ENCODE measurements around the gene BRINP3. TPM values are rescaled to one million over a fixed set of nuclear protein-coding genes. Genes with fewer than 3 reads are reported as not detected.

Gene BRINP3
- total and polyA plus RNA-seq, 3 donors from 2014 or later: 2.0 to 10.6 (median 2.2) TPM

DNA sequence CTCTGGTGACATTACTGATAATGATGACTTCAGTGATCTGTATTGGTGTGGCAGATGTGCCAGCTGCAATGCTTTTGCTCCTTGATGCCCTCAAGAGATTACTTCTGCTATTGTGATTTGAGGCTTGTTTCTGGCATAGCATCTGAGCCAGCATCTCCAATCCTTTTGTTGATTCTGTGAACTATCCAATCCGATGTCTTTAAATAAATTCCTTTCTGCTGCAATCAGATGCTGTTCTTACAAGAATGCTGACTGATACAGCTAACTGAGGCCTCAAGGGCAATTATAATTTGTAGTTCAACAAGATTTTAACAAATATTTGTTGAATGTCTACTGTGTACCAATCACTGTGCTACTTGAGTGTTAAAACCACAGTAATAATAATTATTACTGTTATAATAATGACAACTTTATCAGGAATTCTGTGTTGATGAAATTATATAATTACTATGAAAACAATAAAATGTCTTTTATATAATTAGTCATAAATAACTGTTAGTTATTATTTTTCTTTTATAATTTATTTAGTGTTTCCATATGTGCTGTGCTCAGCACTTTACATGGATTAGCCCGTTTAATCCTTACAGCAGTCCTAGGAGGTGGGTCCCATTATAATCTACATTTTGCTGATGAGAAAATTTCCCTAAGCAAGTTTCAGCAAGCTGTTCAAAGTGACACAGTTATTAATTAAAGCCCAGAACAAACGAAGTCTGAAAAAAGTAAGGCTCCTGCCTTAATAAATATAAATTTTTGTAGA, 308.2 kb downstream of the BRINP3 start:
- no peak for DNase-seq
- Histone ChIP-seq H3K27ac (no peak overlapping the region), H3K4me3 (no peak overlapping the region), H3K27me3 (no peaks in the 10 kb centered on the region), H3K9me3 (no peaks in the 10 kb centered on the region), H3K4me1 (no peaks in the 10 kb centered on the region), H3K36me3 (ENCODE audit: low read depth, missing control alignments) (no peaks in the 10 kb centered on the region)
- 65 to 66% methylated on average over 3 of the region's 3 CpGs for WGBS, 2 donors
- intact Hi-C loops (cut with DNase I; ENCODE audit: low total_unique reads): no loop called here
- TF ChIP-seq POLR2A (IDR thresholded peaks at IDR 0.05) (no peak), CTCF (IDR thresholded peaks at IDR 0.05) (no peak)

DNA sequence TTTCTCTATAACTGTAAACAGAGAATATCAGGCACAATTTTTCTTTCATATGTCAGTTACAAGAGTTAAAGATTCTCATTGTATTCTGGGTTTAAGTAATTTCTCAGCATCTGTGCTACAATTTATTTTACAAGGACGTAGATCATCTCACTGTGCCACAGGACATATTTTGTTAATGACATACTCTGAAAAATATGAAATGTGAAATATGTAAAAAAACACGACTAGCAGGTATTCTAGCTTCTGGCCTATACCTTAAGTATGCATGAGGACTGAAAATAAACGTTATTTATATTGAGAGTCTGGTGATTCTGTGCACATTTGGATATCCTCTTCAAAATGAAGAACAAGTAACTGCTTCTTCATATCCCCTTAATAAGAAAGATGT, 308.8 kb downstream of the BRINP3 start:
- no peak overlapping the region for H3K4me3 ChIP-seq

GRCh38 chr1:190168116-190168892, 309.4 kb downstream of the BRINP3 start:
- no peaks in the 10 kb centered on the region for H3K27me3 ChIP-seq
- no peaks in the 10 kb centered on the region for H3K9me3 ChIP-seq
- no peak for DNase-seq
- H3K4me1 ChIP-seq: no peaks in the 10 kb centered on the region
- 82 to 95% methylated on average over 3 of the region's 3 CpGs for WGBS, 2 donors
- no peak overlapping the region for H3K4me3 ChIP-seq
- no peaks in the 10 kb centered on the region for H3K36me3 ChIP-seq (ENCODE audit: low read depth, missing control alignments)
- no peak overlapping the region for H3K27ac ChIP-seq
- intact Hi-C loops (cut with DNase I; ENCODE audit: low total_unique reads): no loop called here
- TF ChIP-seq CTCF (IDR thresholded peaks at IDR 0.05) (no peak), POLR2A (IDR thresholded peaks at IDR 0.05) (no peak)

More for the DNA sequence above, 308.8 kb downstream of the BRINP3 start:
- Histone ChIP-seq H3K27me3 (no peaks in the 10 kb centered on the region), H3K4me1 (no peaks in the 10 kb centered on the region), H3K9me3 (no peaks in the 10 kb centered on the region), H3K36me3 (ENCODE audit: low read depth, missing control alignments) (no peaks in the 10 kb centered on the region), H3K27ac (no peak overlapping the region)
- intact Hi-C loops (cut with DNase I; ENCODE audit: low total_unique reads): no loop called here
- WGBS, 2 donors: 63 to 64% methylated on average over 3 of the region's 3 CpGs
- DNase-seq: no peak
- TF ChIP-seq CTCF (IDR thresholded peaks at IDR 0.05) (no peak), POLR2A (IDR thresholded peaks at IDR 0.05) (no peak)

DNA sequence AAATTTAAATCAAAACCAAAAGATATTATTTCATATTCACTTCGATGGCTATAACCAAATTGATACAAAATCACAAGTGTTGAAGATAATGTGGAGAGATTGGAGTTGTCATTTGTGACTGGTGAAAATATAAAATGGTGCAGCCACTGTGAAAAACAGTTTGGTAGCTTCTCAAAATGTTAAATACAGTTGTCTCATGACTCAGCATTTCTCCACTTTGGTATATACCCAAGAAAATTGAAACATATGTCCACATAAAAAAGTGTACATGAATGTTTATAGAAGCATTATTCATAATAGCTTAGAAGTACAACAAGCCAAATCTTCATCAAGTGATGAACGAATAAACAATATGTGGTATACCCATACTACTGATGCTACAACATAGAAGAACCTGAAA, 318.5 kb downstream of the BRINP3 start:
- H3K27me3 ChIP-seq: no peaks in the 10 kb centered on the region
- no peak overlapping the region for H3K4me3 ChIP-seq
- no peak for DNase-seq
- no peaks in the 10 kb centered on the region for H3K4me1 ChIP-seq
- WGBS, 2 donors: 79 to 83% methylated on average over 2 of the region's 2 CpGs
- no peaks in the 10 kb centered on the region for H3K36me3 ChIP-seq (ENCODE audit: low read depth, missing control alignments)
- no peak for TF ChIP-seq POLR2A (IDR thresholded peaks at IDR 0.05)
- no peak for TF ChIP-seq CTCF (IDR thresholded peaks at IDR 0.05)
- intact Hi-C loops (cut with DNase I; ENCODE audit: low total_unique reads): no loop called here
- H3K27ac ChIP-seq: no peak overlapping the region
- H3K9me3 ChIP-seq: no peaks in the 10 kb centered on the region
